Dermis blood vessel endothelial cell (primary cell): ENCODE results near the gene ECD. TPM values are rescaled to one million over a fixed set of nuclear protein-coding genes. Genes with fewer than 3 reads are reported as not detected.

Source experiments
- DNase-seq: peaks from one replicate; pipeline ENCODE4 v3.0.0; 2010
- total RNA-seq: library from RNA; depleted of rRNA; stranded (reverse); fragments of >200 nt; gene quantifications from 2 replicates; pipeline ENCODE4 v1.2.3, GENCODE V29; 2014

Gene ECD
- total RNA-seq, 1 donor from 2014 or later: 29.1 TPM

GRCh38 chr10:73096449-73097304, 71.1 kb downstream of the ECD start, which contains the start of gene P4HA1:
P4HA1 (minus strand) TSS chr10:73096866; CDS start chr10:73074883, 21,983 bp downstream.
- peak; percentile 98 for DNase-seq

- peak; percentile 73 for DNase-seq
Measured at GRCh38 chr10:73096041-73096448, 71.8 kb downstream of the ECD start.

- DNase-seq: peak; percentile 76
Measured at GRCh38 chr10:73095481-73096021, 72.3 kb downstream of the ECD start.

GRCh38 chr10:73094986-73095480, 72.8 kb downstream of the ECD start:
- no peak for DNase-seq

- DNase-seq: peak; percentile 27
Measured at GRCh38 chr10:73093922-73094850, 73.6 kb downstream of the ECD start.

DNA sequence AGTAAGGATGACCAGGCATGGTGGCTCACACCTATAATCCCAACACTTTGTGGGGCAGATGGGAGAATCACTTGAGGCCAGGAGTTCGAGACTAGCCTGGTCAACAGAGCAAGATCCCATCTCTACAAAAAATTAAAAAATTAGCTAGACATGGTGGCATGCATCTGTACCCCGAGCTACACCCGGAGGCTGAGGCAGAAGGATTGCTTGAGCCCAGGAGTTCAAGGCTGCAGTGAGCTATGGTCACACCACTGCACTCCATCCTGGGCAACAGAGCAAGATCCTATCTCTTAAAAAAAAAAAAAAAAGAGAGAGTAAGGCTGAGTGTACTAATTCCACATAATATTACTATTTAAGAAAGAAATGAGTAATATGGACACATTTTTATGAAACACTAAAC, 75.0 kb downstream of the ECD start:
- no peak for DNase-seq

DNA sequence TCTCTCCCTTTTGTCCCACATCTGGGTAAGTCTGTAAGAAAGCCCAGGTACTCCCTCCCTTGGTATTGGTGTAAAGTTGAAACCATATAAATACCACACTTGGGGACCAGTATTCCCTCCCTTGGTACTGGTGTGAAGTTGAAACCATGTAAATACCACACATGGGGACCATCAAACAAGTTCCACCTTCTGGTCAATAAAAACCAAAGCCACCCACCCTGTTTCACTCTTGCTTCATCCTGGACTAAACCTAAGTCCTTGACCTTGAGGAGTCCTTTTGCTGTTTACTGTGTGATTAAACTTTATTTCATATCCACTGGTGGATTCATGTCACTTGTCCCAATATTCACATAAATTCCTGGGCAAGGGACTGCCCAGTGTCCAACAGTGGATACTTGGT, 79.5 kb downstream of the ECD start:
- DNase-seq: no peak

DNA sequence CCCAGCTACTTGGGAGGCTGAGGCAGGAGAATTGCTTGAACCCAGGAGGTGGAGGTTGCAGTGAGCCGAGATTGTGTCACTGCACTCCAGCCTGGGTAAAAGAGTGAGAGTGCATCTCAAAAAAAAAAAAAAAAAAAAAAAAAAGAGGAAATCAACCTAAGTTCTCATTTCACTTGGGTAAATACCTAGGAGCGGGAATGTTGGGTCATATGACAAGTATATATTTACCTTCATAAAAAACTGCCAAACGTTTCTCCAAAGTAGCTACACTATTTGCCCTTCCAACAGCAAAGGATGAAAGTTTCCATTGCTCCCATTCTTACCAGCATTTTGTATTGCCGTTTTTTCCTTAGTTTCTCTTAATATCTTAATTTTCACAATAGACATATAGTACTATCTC, 81.0 kb downstream of the ECD start:
- DNase-seq: no peak

DNA sequence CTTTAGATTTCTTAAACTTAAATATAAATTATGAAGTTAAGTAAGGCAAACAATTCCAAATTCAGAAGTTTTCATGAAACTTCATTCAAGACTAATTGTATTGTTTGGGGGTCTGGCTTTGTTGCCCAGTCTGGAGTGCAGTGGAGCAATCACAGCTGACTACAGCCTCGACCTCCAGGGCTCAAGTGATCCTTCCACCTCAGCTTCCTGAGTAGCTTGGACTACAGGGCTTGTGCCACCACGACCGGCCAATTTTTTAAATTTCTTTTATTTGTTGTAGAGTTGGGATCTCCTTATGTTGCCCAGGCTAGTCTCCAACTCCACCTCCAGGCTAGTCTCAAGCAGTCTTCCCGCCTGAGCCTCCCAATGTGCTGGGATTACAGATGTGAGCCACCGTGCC, 83.6 kb downstream of the ECD start:
- no peak for DNase-seq

Other genes starting within 250 kb of the ECD start
- 0.09 and 0.17 TPM in 2 replicates for gene PLA2G12B, start 213.2 kb downstream of the ECD start, total RNA-seq
- 81.7 and 97.4 TPM in 2 replicates for gene P4HA1, start 71.1 kb downstream of the ECD start, total RNA-seq
- 1.0 and 2.1 TPM in 2 replicates for gene NUDT13, start 57.6 kb downstream of the ECD start, total RNA-seq
- gene FAM149B1, start 111 bp upstream of the ECD start, total RNA-seq: 26.0 and 26.9 TPM in 2 replicates
- gene DNAJC9, start 79.2 kb upstream of the ECD start, total RNA-seq: 36.2 and 61.1 TPM in 2 replicates
- 61.1 and 73.5 TPM in 2 replicates for gene MRPS16, start 84.6 kb upstream of the ECD start, total RNA-seq
- 0.19 and 0.34 TPM in 2 replicates for gene CFAP70, start 190.9 kb upstream of the ECD start, total RNA-seq
- gene ANXA7, start 246.1 kb upstream of the ECD start, total RNA-seq: 100 and 151 TPM in 2 replicates